SK-N-SH (cell line): ENCODE measurements around the gene OTOS. TPM values are rescaled to one million over a fixed set of nuclear protein-coding genes. Genes with fewer than 3 reads are reported as not detected.

Experiments used
- CTCF ChIA-PET: fragments of 300-600, 350-600 bp; formaldehyde crosslinking; extraction: SDS; loops from one replicate; lab custom pipeline; 2021; lab: Yijun Ruan, JAX
- POLR2A ChIA-PET: fragments of 350-600 bp; sonication (Branson Sonifier 250); formaldehyde crosslinking; extraction: SDS; loops from one replicate; lab custom pipeline; 2020; ENCODE audit warnings: antibody characterized with exemption, inconsistent platforms; lab: Yijun Ruan, JAX
- DNase-seq: peaks from one replicate; pipeline ENCODE4 v3.0.0; 2012
- H2AFZ ChIP-seq: fragments of 200-600 bp; sonication (generic); 2 replicates; pipeline ENCODE4 v1.8.1; 2016; ENCODE audit warnings: antibody characterized with exemption, mild to moderate bottlenecking, low read depth
- H3F3A ChIP-seq: fragments of 200-600 bp; sonication (generic); replicated peaks from 2 replicates; pipeline ENCODE3; 2016; ENCODE audit warnings: antibody characterized with exemption, mild to moderate bottlenecking; ENCODE audit not compliant: insufficient read depth
- H3K27ac ChIP-seq, 2 experiments: fragments of 200-500 bp in 1 of 2; fragments of 200-600 bp in 1 of 2; sonication (Bioruptor generic) in 1 of 2; sonication (generic), shearing (Covaris generic) in 1 of 2; 2 replicates each; pipeline versions ENCODE4 v1.5.1 to v1.6.1; 2014 to 2016; ENCODE audit warnings: low read depth in 2 of 2, inconsistent platforms in 1 of 2, low read length in 1 of 2, mild to moderate bottlenecking in 1 of 2, mixed read lengths in 1 of 2
- H3K27me3 ChIP-seq: fragments of 200-600 bp; sonication (generic), shearing (Covaris generic); 2 replicates; pipeline ENCODE4 v1.6.1; 2016; ENCODE audit warnings: mixed run types; ENCODE audit not compliant: insufficient read depth
- H3K36me3 ChIP-seq, 2 experiments: fragments of 200-500 bp in 1 of 2; fragments of 200-600 bp in 1 of 2; sonication (Bioruptor generic) in 1 of 2; sonication (generic) in 1 of 2; replicated peaks in 1 of 2; 2 replicates each; pipeline versions ENCODE3 to v1.5.1; 2014 to 2016; ENCODE audit warnings: low read length in 1 of 2, mild to moderate bottlenecking in 1 of 2; ENCODE audit not compliant: insufficient read depth in 2 of 2, control insufficient read depth in 1 of 2
- H3K4me1 ChIP-seq, 2 experiments: fragments of 200-500 bp in 1 of 2; fragments of 200-600 bp in 1 of 2; sonication (Bioruptor generic) in 1 of 2; sonication (generic), shearing (Covaris generic) in 1 of 2; 2 replicates each; pipeline versions ENCODE4 v1.5.1 to v1.6.1; 2014 to 2016; ENCODE audit warnings: low read depth in 1 of 2, low read length in 1 of 2, mixed run types in 1 of 2; ENCODE audit not compliant: insufficient read depth in 2 of 2, control insufficient read depth in 1 of 2
- H3K4me2 ChIP-seq: fragments of 200-600 bp; sonication (generic), shearing (Covaris generic); 2 replicates; pipeline ENCODE4 v1.6.1; 2017; ENCODE audit warnings: mixed run types
- H3K4me3 ChIP-seq, 2 experiments: fragments of 200-500 bp in 1 of 2; fragments of 200-600 bp in 1 of 2; sonication (Bioruptor generic) in 1 of 2; sonication (generic), shearing (Covaris generic) in 1 of 2; 2 replicates each; pipeline versions ENCODE4 v1.5.1 to v1.8.1; 2014 to 2016; ENCODE audit warnings: low read depth in 2 of 2, inconsistent platforms in 1 of 2, low read length in 1 of 2, mild to moderate bottlenecking in 1 of 2, mixed read lengths in 1 of 2, moderate library complexity in 1 of 2
- H3K79me2 ChIP-seq: fragments of 200-600 bp; sonication (generic); 2 replicates; pipeline ENCODE4 v1.8.1; 2017; ENCODE audit warnings: mild to moderate bottlenecking; ENCODE audit not compliant: insufficient read depth
- H3K9ac ChIP-seq: fragments of 200-600 bp; sonication (generic); 2 replicates; pipeline ENCODE4 v1.6.1; 2017; ENCODE audit warnings: mixed run types
- H3K9me2 ChIP-seq: fragments of 200-600 bp; sonication (generic); 2 replicates; pipeline ENCODE4 v1.6.1; 2017; ENCODE audit warnings: mixed run types
- H3K9me3 ChIP-seq: fragments of 200-600 bp; sonication (generic); 2 replicates; pipeline ENCODE4 v1.6.1; 2017; ENCODE audit warnings: mixed run types, mild to moderate bottlenecking, moderate library complexity
- H4K20me1 ChIP-seq: fragments of 200-600 bp; sonication (generic); 2 replicates; pipeline ENCODE4 v1.6.1; 2017; ENCODE audit warnings: mild to moderate bottlenecking, mixed run types; ENCODE audit not compliant: insufficient read depth
- ELF1 ChIP-seq: IDR thresholded peaks from 2 replicates; pipeline ENCODE4 v1.4.0; 2012
- EP300 ChIP-seq, 2 experiments: IDR thresholded peaks; 2 replicates each; pipeline versions ENCODE4 v1.4.0 to v1.6.1; 2012; ENCODE audit warnings: borderline replicate concordance in 1 of 2, low read depth in 1 of 2, low read length in 1 of 2
- EZH2phosphoT487 ChIP-seq: fragments of 200-600 bp; sonication (generic); IDR thresholded peaks from 2 replicates; pipeline ENCODE4 v1.6.1; 2017; ENCODE audit warnings: low read depth, mixed run types, mild to moderate bottlenecking, antibody characterized with exemption, moderate library complexity, borderline replicate concordance
- FOSL2 ChIP-seq: IDR thresholded peaks from 2 replicates; pipeline ENCODE4 v1.4.0; 2012; ENCODE audit warnings: low read depth, mild to moderate bottlenecking, moderate library complexity, borderline replicate concordance
- GABPA ChIP-seq: IDR thresholded peaks from 2 replicates; pipeline ENCODE4 v1.4.0; 2012; ENCODE audit warnings: low read depth, mild to moderate bottlenecking
- GATA2 ChIP-seq: sonication (generic); formaldehyde crosslinking; IDR thresholded peaks from 2 replicates; pipeline ENCODE4 v1.5.0; 2020; ENCODE audit warnings: mild to moderate bottlenecking, missing genetic modification reagents
- IRF3 ChIP-seq: fragments of 150-350 bp; IDR thresholded peaks from 2 replicates; pipeline ENCODE4 v1.6.1; 2016; ENCODE audit warnings: mild to moderate bottlenecking, low read depth, low read length
- JUND ChIP-seq: IDR thresholded peaks from 2 replicates; pipeline ENCODE4 v1.4.0; 2012
- MAX ChIP-seq: IDR thresholded peaks from 2 replicates; pipeline ENCODE4 v1.4.0; 2012; ENCODE audit warnings: low read depth
- MEF2A ChIP-seq: IDR thresholded peaks from 2 replicates; pipeline ENCODE4 v1.4.0; 2012; ENCODE audit warnings: low read depth, borderline replicate concordance
- MXI1 ChIP-seq: IDR thresholded peaks from 2 replicates; pipeline ENCODE4 v1.6.1; 2012; ENCODE audit warnings: mild to moderate bottlenecking, low read depth, low read length, improper control_type of control experiment
- NFIC ChIP-seq: IDR thresholded peaks from 2 replicates; pipeline ENCODE4 v1.4.0; 2012; ENCODE audit warnings: borderline replicate concordance
- NRF1 ChIP-seq: IDR thresholded peaks from 2 replicates; pipeline ENCODE4 v1.6.1; 2012; ENCODE audit warnings: low read depth, mild to moderate bottlenecking, low read length
- PBX3 ChIP-seq: IDR thresholded peaks from 2 replicates; pipeline ENCODE4; 2012
- POLR2AphosphoS5 ChIP-seq: IDR thresholded peaks from 2 replicates; pipeline ENCODE4 v1.6.1; 2012; ENCODE audit warnings: low read depth, low read length
- RAD21 ChIP-seq: IDR thresholded peaks from 2 replicates; pipeline ENCODE4 v1.6.1; 2012; ENCODE audit warnings: mild to moderate bottlenecking, low read length
- RCOR1 ChIP-seq: fragments of 150-350 bp; IDR thresholded peaks from 2 replicates; pipeline ENCODE4 v1.6.1; 2017; ENCODE audit warnings: antibody characterized with exemption, low read length
- RFX5 ChIP-seq: IDR thresholded peaks from 2 replicates; pipeline ENCODE4 v1.6.1; 2012; ENCODE audit warnings: mild to moderate bottlenecking, improper control_type of control experiment, low read length
- RXRA ChIP-seq: IDR thresholded peaks from 2 replicates; pipeline ENCODE4 v1.4.0; 2012; ENCODE audit warnings: low read depth, mild to moderate bottlenecking, borderline replicate concordance
- SIN3A ChIP-seq: IDR thresholded peaks from 2 replicates; pipeline ENCODE4 v1.6.1; 2012; ENCODE audit warnings: low read depth, mild to moderate bottlenecking, low read length, moderate library complexity, borderline replicate concordance
- TCF12 ChIP-seq: IDR thresholded peaks from 2 replicates; pipeline ENCODE4 v1.4.0; 2012
- TEAD4 ChIP-seq: IDR thresholded peaks from 2 replicates; pipeline ENCODE4 v1.4.0; 2012; ENCODE audit warnings: mild to moderate bottlenecking, borderline replicate concordance; ENCODE audit not compliant: insufficient read depth
- USF1 ChIP-seq: IDR thresholded peaks from 2 replicates; pipeline ENCODE4 v1.4.0; 2012; ENCODE audit warnings: low read depth, borderline replicate concordance
- YY1 ChIP-seq: IDR thresholded peaks from 2 replicates; pipeline ENCODE4 v1.4.0; 2012; ENCODE audit warnings: low read depth, mild to moderate bottlenecking
- ZBTB33 ChIP-seq: IDR thresholded peaks from 2 replicates; pipeline ENCODE4 v1.4.0; 2012; ENCODE audit warnings: low read depth, borderline replicate concordance
- WGBS: methylation state at CpG from one replicate; pipeline ENCODE4 v1.1.6; 2017; ENCODE audit warnings: low lambda C conversion rate; 5-methylcytosine and 5-hydroxymethylcytosine counted together
- polyA plus RNA-seq, 3 experiments: library from polyadenylated mRNA; depleted of rRNA; stranded (reverse); fragments of >200 nt; gene quantifications; 2 replicates each; pipeline ENCODE4 v1.2.3, GENCODE V29; 2012

The OTOS gene
- polyA plus RNA-seq, 1 of the 3 experiments (the other 2 are of a cell fraction) = not detected

- H4K20me1 ChIP-seq = no peaks in the 10 kb centered on the region
- H3K9me3 ChIP-seq = no peaks in the 10 kb centered on the region
- H3K9me2 ChIP-seq = no peaks in the 10 kb centered on the region
- no peak for TF ChIP-seq RFX5
- no peak for TF ChIP-seq NFIC
- TF ChIP-seq GABPA = no peak
- TF ChIP-seq FOSL2 = no peak
- no peak for TF ChIP-seq RAD21
- no peak for TF ChIP-seq YY1
- no peak for TF ChIP-seq POLR2AphosphoS5
- TF ChIP-seq MEF2A = no peak
- TF ChIP-seq ELF1 = no peak
- TF ChIP-seq SIN3A = no peak
- TF ChIP-seq EP300 (IDR thresholded peaks at IDR 0.05; ENCODE audit: borderline replicate concordance in 1 of 2, low read depth in 1 of 2, low read length in 1 of 2) = no peak
- TF ChIP-seq NRF1 = no peak
- no peak for TF ChIP-seq TCF12
- no peak for TF ChIP-seq MAX
- TF ChIP-seq JUND = no peak
- no peak for TF ChIP-seq RXRA
- no peak for TF ChIP-seq PBX3
- TF ChIP-seq EZH2phosphoT487 = no peak
- no peak overlapping the region for H3K27ac ChIP-seq
- no peaks in the 10 kb centered on the region for H3K4me1 ChIP-seq
- no peaks in the 10 kb centered on the region for H3K27me3 ChIP-seq
- no peak overlapping the region for H3K9ac ChIP-seq
- H3K36me3 ChIP-seq = no peaks in the 10 kb centered on the region
- no peaks in the 10 kb centered on the region for H3K79me2 ChIP-seq
- no peak overlapping the region for H3K4me2 ChIP-seq
- ChIA-PET CTCF (interaction anchor here (1.5 to 2.1 kb wide), 2 partner anchors 15 to 50 kb away, joined by 3 to 14 read pairs; no protein-coding TSS in a partner anchor), POLR2A (no interaction called here)
- no peaks in the 10 kb centered on the region for H3F3A ChIP-seq
- no peak for DNase-seq
- no peak overlapping the region for H2AFZ ChIP-seq
- H3K4me3 ChIP-seq = no peak overlapping the region
- 58% methylated on average over 6 of the region's 10 CpGs for WGBS
These were observed 24.6 kb upstream of the OTOS start for GRCh38 chr2:240165034-240165433.

- 30% methylated on average over 5 of the region's 5 CpGs for WGBS
- no peak overlapping the region for H2AFZ ChIP-seq
- ChIA-PET CTCF (interaction anchor here (1.5 to 2.1 kb wide), 2 partner anchors 14 to 50 kb away, joined by 3 to 14 read pairs; no protein-coding TSS in a partner anchor), POLR2A (no interaction called here)
- H3K9ac ChIP-seq = no peak overlapping the region
- H3K79me2 ChIP-seq = no peaks in the 10 kb centered on the region
- no peaks in the 10 kb centered on the region for H3F3A ChIP-seq
- H3K4me2 ChIP-seq = no peak overlapping the region
- no peaks in the 10 kb centered on the region for H3K36me3 ChIP-seq
- H3K9me3 ChIP-seq = no peaks in the 10 kb centered on the region
- no peak overlapping the region for H3K4me3 ChIP-seq
- no peaks in the 10 kb centered on the region for H4K20me1 ChIP-seq
- H3K4me1 ChIP-seq = no peaks in the 10 kb centered on the region
- H3K27ac ChIP-seq = no peak overlapping the region
- DNase-seq = no peak
- no peaks in the 10 kb centered on the region for H3K9me2 ChIP-seq
- H3K27me3 ChIP-seq = no peaks in the 10 kb centered on the region
- TF ChIP-seq SIN3A = no peak
- no peak for TF ChIP-seq RCOR1
- no peak for TF ChIP-seq USF1
- TF ChIP-seq ZBTB33 = no peak
- no peak for TF ChIP-seq MEF2A
- no peak for TF ChIP-seq TCF12
- TF ChIP-seq NRF1 = no peak
- TF ChIP-seq TEAD4 = no peak
- TF ChIP-seq EZH2phosphoT487 = no peak
- no peak for TF ChIP-seq GATA2
- no peak for TF ChIP-seq MXI1
- TF ChIP-seq IRF3 = no peak
- no peak for TF ChIP-seq ELF1
These were observed 24.1 kb upstream of the OTOS start for GRCh38 chr2:240164586-240164985.
